ENCODE data around the gene PCCA.

DNA sequence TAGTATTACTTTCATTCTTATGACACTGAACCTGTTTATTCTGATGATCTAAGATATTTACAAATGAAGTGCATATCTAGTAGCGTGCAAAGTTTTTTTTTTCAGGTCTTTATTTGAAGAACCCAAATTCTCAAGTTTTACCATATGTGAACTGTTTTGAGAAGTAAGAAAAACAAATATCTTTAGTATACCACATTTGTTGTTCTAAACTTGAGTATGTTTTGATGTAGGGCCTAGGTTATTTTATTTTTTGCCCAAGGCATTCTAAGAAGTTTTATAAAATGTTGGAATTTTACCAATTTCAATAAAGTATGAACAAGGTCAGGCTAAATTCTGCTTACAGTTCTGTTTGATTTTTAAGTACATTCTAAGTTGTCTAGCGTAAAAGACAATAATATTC is 213.5 kb downstream of the PCCA start:
- TF ChIP-seq ZNF383 (CRISPR knock-in tag; IDR thresholded peaks at IDR 0.05; ENCODE audit: borderline replicate concordance), result no peak
- TF ChIP-seq HOXA5 (CRISPR knock-in tag; IDR thresholded peaks at IDR 0.05), result no peak
- no peak for TF ChIP-seq TAF15 (IDR thresholded peaks at IDR 0.05; ENCODE audit: low read depth, low read length, poor library complexity, severe bottlenecking)
- TF ChIP-seq, protein P1, sequence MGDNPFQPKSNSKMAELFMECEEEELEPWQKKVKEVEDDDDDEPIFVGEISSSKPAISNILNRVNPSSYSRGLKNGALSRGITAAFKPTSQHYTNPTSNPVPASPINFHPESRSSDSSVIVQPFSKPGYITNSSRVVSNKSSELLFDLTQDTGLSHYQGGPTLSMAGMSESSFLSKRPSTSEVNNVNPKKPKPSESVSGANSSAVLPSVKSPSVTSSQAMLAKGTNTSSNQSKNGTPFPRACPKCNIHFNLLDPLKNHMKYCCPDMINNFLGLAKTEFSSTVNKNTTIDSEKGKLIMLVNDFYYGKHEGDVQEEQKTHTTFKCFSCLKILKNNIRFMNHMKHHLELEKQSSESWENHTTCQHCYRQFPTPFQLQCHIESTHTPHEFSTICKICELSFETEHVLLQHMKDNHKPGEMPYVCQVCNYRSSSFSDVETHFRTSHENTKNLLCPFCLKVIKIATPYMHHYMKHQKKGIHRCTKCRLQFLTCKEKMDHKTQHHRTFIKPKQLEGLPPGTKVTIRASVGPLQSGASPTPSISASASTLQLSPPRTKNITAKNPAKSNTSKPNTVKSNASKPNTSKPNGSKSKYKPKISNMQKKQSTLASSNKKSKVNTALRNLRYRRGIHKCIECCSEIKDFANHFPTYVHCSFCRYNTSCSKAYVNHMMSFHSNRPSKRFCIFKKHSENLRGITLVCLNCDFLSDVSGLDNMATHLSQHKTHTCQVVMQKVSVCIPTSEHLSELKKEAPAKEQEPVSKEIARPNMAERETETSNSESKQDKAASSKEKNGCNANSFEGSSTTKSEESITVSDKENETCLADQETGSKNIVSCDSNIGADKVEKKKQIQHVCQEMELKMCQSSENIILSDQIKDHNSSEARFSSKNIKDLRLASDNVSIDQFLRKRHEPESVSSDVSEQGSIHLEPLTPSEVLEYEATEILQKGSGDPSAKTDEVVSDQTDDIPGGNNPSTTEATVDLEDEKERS (CRISPR knock-in tag; IDR thresholded peaks at IDR 0.05), result no peak
- TF ChIP-seq NBN (conservative IDR thresholded peaks at IDR 0.05), result no peak
- TF ChIP-seq ZFP37 (CRISPR knock-in tag; IDR thresholded peaks at IDR 0.05; ENCODE audit: borderline replicate concordance), result no peak
- no peak for TF ChIP-seq DPF2 (CRISPR knock-in tag; IDR thresholded peaks at IDR 0.05; ENCODE audit: borderline replicate concordance, low read depth)
- TF ChIP-seq ZNF451 (CRISPR knock-in tag; IDR thresholded peaks at IDR 0.05), result no peak
- no peak for TF ChIP-seq ZNF549 (CRISPR knock-in tag; IDR thresholded peaks at IDR 0.05)
- no peak for TF ChIP-seq ELF1 (CRISPR knock-in tag; IDR thresholded peaks at IDR 0.05)
